ENCODE results near the gene CEP85L.

CEP85L gene

GRCh38 chr6:118589186-118589585 is 62.2 kb downstream of the CEP85L start:
- no peaks in the 10 kb centered on the region for H3K36me3 ChIP-seq (ENCODE audit: control insufficient read depth, low read depth, low read length)
- H3K4me3 ChIP-seq (ENCODE audit: low read length): no peak overlapping the region
- H3K9ac ChIP-seq (ENCODE audit: low read length): no peak overlapping the region
- H3K27ac ChIP-seq (ENCODE audit: low read length): no peak overlapping the region
- peaks cover 12% of the 10 kb centered on the region for H3K4me1 ChIP-seq (ENCODE audit: control insufficient read depth, low read depth, low read length)
- no peaks in the 10 kb centered on the region for H3K27me3 ChIP-seq (ENCODE audit: control insufficient read depth, insufficient read depth, low read length)
- H3K9me3 ChIP-seq (ENCODE audit: control insufficient read depth, low read depth, low read length): no peaks in the 10 kb centered on the region

GRCh38 chr6:118588626-118589025 is 62.8 kb downstream of the CEP85L start:
- no peak overlapping the region for H3K4me3 ChIP-seq (ENCODE audit: low read length)
- H3K27me3 ChIP-seq (ENCODE audit: control insufficient read depth, insufficient read depth, low read length): no peaks in the 10 kb centered on the region
- peaks cover 12% of the 10 kb centered on the region for H3K4me1 ChIP-seq (ENCODE audit: control insufficient read depth, low read depth, low read length)
- no peak overlapping the region for H3K9ac ChIP-seq (ENCODE audit: low read length)
- H3K27ac ChIP-seq (ENCODE audit: low read length): no peak overlapping the region
- no peaks in the 10 kb centered on the region for H3K36me3 ChIP-seq (ENCODE audit: control insufficient read depth, low read depth, low read length)
- no peaks in the 10 kb centered on the region for H3K9me3 ChIP-seq (ENCODE audit: control insufficient read depth, low read depth, low read length)

GRCh38 chr6:118586746-118587485 is 64.5 kb downstream of the CEP85L start:
- H3K9ac ChIP-seq (ENCODE audit: low read length): no peak overlapping the region
- no peaks in the 10 kb centered on the region for H3K9me3 ChIP-seq (ENCODE audit: control insufficient read depth, low read depth, low read length)
- H3K27me3 ChIP-seq (ENCODE audit: control insufficient read depth, insufficient read depth, low read length): no peaks in the 10 kb centered on the region
- H3K4me3 ChIP-seq (ENCODE audit: low read length): no peak overlapping the region
- no peak overlapping the region for H3K27ac ChIP-seq (ENCODE audit: low read length)
- H3K36me3 ChIP-seq (ENCODE audit: control insufficient read depth, low read depth, low read length): no peaks in the 10 kb centered on the region
- H3K4me1 ChIP-seq (ENCODE audit: control insufficient read depth, low read depth, low read length): peaks cover 12% of the 10 kb centered on the region

- Histone ChIP-seq H3K9me3 (ENCODE audit: control insufficient read depth, low read depth, low read length) (no peaks in the 10 kb centered on the region), H3K4me1 (ENCODE audit: control insufficient read depth, low read depth, low read length) (peaks cover 6% of the 10 kb centered on the region), H3K27ac (ENCODE audit: low read length) (no peak overlapping the region), H3K4me3 (ENCODE audit: low read length) (no peak overlapping the region), H3K9ac (ENCODE audit: low read length) (no peak overlapping the region), H3K36me3 (ENCODE audit: control insufficient read depth, low read depth, low read length) (no peaks in the 10 kb centered on the region), H3K27me3 (ENCODE audit: control insufficient read depth, insufficient read depth, low read length) (no peaks in the 10 kb centered on the region)
These were observed 66.5 kb downstream of the CEP85L start for GRCh38 chr6:118584911-118585310.

- no peaks in the 10 kb centered on the region for H3K4me1 ChIP-seq (ENCODE audit: control insufficient read depth, low read depth, low read length)
- no peak overlapping the region for H3K9ac ChIP-seq (ENCODE audit: low read length)
- no peaks in the 10 kb centered on the region for H3K27me3 ChIP-seq (ENCODE audit: control insufficient read depth, insufficient read depth, low read length)
- peaks cover 3% of the 10 kb centered on the region for H3K9me3 ChIP-seq (ENCODE audit: control insufficient read depth, low read depth, low read length)
- H3K36me3 ChIP-seq (ENCODE audit: control insufficient read depth, low read depth, low read length): no peaks in the 10 kb centered on the region
- no peak overlapping the region for H3K27ac ChIP-seq (ENCODE audit: low read length)
- no peak overlapping the region for H3K4me3 ChIP-seq (ENCODE audit: low read length)
These were observed 69.9 kb downstream of the CEP85L start for GRCh38 chr6:118581489-118581959.

- Histone ChIP-seq H3K9ac (ENCODE audit: low read length) (no peak overlapping the region), H3K9me3 (ENCODE audit: control insufficient read depth, low read depth, low read length) (peaks cover 7% of the 10 kb centered on the region)
These were observed 70.6 kb downstream of the CEP85L start for GRCh38 chr6:118580585-118581419.

GRCh38 chr6:118579786-118580185 is 71.6 kb downstream of the CEP85L start:
- peaks cover 12% of the 10 kb centered on the region for H3K9me3 ChIP-seq (ENCODE audit: control insufficient read depth, low read depth, low read length)
- no peak overlapping the region for H3K9ac ChIP-seq (ENCODE audit: low read length)
- H3K27ac ChIP-seq (ENCODE audit: low read length): no peak overlapping the region
- H3K4me3 ChIP-seq (ENCODE audit: low read length): no peak overlapping the region
- no peaks in the 10 kb centered on the region for H3K4me1 ChIP-seq (ENCODE audit: control insufficient read depth, low read depth, low read length)
- no peaks in the 10 kb centered on the region for H3K27me3 ChIP-seq (ENCODE audit: control insufficient read depth, insufficient read depth, low read length)
- H3K36me3 ChIP-seq (ENCODE audit: control insufficient read depth, low read depth, low read length): no peaks in the 10 kb centered on the region

More at GRCh38 chr6:118580585-118581419, 70.6 kb downstream of the CEP85L start:
- H3K4me1 ChIP-seq (ENCODE audit: control insufficient read depth, low read depth, low read length): no peaks in the 10 kb centered on the region
- no peaks in the 10 kb centered on the region for H3K27me3 ChIP-seq (ENCODE audit: control insufficient read depth, insufficient read depth, low read length)
- no peak overlapping the region for H3K4me3 ChIP-seq (ENCODE audit: low read length)
- H3K27ac ChIP-seq (ENCODE audit: low read length): no peak overlapping the region
- H3K36me3 ChIP-seq (ENCODE audit: control insufficient read depth, low read depth, low read length): no peaks in the 10 kb centered on the region

- Histone ChIP-seq H3K9ac (ENCODE audit: low read length) (no peak overlapping the region), H3K9me3 (ENCODE audit: control insufficient read depth, low read depth, low read length) (peaks cover 20% of the 10 kb centered on the region), H3K4me1 (ENCODE audit: control insufficient read depth, low read depth, low read length) (no peaks in the 10 kb centered on the region), H3K27ac (ENCODE audit: low read length) (no peak overlapping the region), H3K27me3 (ENCODE audit: control insufficient read depth, insufficient read depth, low read length) (no peaks in the 10 kb centered on the region), H3K4me3 (ENCODE audit: low read length) (no peak overlapping the region), H3K36me3 (ENCODE audit: control insufficient read depth, low read depth, low read length) (no peaks in the 10 kb centered on the region)
These were observed 72.8 kb downstream of the CEP85L start for GRCh38 chr6:118578617-118579016.

GRCh38 chr6:118577972-118578371 is 73.4 kb downstream of the CEP85L start:
- Histone ChIP-seq H3K9me3 (ENCODE audit: control insufficient read depth, low read depth, low read length) (peaks cover 26% of the 10 kb centered on the region), H3K4me3 (ENCODE audit: low read length) (no peak overlapping the region), H3K4me1 (ENCODE audit: control insufficient read depth, low read depth, low read length) (no peaks in the 10 kb centered on the region), H3K9ac (ENCODE audit: low read length) (no peak overlapping the region), H3K27ac (ENCODE audit: low read length) (no peak overlapping the region), H3K36me3 (ENCODE audit: control insufficient read depth, low read depth, low read length) (no peaks in the 10 kb centered on the region), H3K27me3 (ENCODE audit: control insufficient read depth, insufficient read depth, low read length) (no peaks in the 10 kb centered on the region)

- no peaks in the 10 kb centered on the region for H3K4me1 ChIP-seq (ENCODE audit: control insufficient read depth, low read depth, low read length)
- H3K9me3 ChIP-seq (ENCODE audit: control insufficient read depth, low read depth, low read length): peaks cover 26% of the 10 kb centered on the region
- no peak overlapping the region for H3K4me3 ChIP-seq (ENCODE audit: low read length)
- H3K36me3 ChIP-seq (ENCODE audit: control insufficient read depth, low read depth, low read length): no peaks in the 10 kb centered on the region
- H3K27ac ChIP-seq (ENCODE audit: low read length): no peak overlapping the region
- no peaks in the 10 kb centered on the region for H3K27me3 ChIP-seq (ENCODE audit: control insufficient read depth, insufficient read depth, low read length)
- no peak overlapping the region for H3K9ac ChIP-seq (ENCODE audit: low read length)
These were observed 77.1 kb downstream of the CEP85L start for GRCh38 chr6:118574051-118574865.

GRCh38 chr6:118571121-118571520 is 80.3 kb downstream of the CEP85L start:
- Histone ChIP-seq H3K4me3 (ENCODE audit: low read length) (no peak overlapping the region), H3K27ac (ENCODE audit: low read length) (no peak overlapping the region), H3K9me3 (ENCODE audit: control insufficient read depth, low read depth, low read length) (peaks cover 22% of the 10 kb centered on the region), H3K27me3 (ENCODE audit: control insufficient read depth, insufficient read depth, low read length) (no peaks in the 10 kb centered on the region), H3K4me1 (ENCODE audit: control insufficient read depth, low read depth, low read length) (no peaks in the 10 kb centered on the region), H3K36me3 (ENCODE audit: control insufficient read depth, low read depth, low read length) (no peaks in the 10 kb centered on the region), H3K9ac (ENCODE audit: low read length) (no peak overlapping the region)
